Measurements from ENCODE around the gene FBXW8.
A peak's percentile ranks its signal among the peaks of the same experiment; 100 is the strongest.

The FBXW8 gene

DNA sequence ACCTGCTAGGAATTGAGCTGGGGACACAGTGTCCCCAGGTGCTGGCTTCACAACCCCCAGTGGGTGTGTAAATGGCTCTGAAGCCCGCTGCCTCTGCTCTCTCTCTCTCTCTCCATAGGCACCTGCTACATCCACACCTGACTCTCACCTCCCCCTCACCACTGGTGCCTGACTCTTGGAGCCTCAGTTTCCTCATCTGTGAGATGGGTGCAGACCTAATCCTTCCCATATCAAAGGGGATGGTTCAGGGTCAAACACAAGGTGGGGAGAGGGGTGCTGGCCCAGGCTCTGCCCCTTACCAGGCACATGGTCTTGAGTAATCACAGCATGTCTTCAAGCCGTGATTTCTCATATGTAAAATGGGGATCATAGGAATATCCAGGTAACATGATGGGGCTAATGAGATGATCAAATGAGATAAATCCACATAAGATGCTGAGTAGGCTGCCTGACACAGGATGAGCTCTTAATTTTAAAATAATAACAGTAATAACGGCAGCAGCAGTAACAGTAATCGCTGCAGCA, 150.9 kb downstream of the FBXW8 start:
- no peak for DNase-seq

DNA sequence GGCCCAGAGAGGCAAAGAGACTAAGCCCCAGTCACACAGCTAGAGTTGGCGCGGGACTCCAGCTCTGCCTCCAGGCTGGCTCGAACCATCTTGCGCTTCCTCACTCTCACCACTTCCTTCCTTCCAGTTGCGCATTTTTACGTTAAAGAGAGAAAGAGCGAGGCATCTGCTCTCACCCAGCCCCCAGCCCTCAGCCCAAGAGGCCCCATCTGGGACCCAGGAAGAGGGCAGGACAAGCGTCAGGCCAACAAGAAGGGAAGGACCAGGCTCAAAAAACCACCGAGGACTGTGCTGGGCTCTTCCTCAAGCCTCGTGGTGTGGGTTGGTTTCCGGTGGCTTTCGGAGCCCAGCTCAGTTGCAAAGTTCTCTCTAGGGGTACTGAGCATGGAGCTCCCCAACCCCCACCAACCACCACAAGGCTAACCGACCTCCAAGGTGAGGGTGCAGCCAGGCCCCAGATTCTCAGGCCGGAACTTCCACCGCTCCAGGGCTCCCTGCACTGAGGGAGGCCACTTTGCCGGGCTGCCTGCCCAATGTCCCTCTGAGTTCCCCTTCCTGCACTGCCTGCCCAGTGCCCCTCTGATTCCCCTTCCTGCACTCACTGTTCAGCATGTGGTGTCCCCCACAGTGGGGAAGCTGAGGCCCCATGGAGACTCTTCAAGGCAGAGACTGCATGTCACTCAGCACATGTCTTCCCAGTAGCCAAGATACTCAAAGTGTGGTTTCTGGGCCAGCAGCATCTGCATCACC, 152.6 kb downstream of the FBXW8 start:
- DNase-seq = peak; percentile 58

DNA sequence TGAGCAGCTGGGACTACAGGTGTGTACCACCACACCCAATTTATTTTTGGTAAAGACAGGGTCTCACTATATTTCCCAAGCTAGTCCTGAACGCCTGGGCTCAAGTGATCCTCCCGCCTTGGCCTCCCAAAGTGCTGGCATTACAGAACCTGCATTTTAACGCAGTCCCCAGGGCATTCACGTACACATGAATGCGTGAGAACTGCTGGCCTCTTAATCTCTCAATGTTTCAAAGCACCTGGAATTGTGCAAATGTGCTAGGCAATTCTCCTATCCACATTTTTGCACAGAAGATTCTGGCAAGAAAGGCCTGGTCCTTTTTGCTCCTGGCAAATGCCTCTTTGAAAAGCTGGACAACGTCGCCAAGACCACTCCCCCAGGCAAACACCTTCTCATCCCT, 153.3 kb downstream of the FBXW8 start:
- no peak for DNase-seq

DNA sequence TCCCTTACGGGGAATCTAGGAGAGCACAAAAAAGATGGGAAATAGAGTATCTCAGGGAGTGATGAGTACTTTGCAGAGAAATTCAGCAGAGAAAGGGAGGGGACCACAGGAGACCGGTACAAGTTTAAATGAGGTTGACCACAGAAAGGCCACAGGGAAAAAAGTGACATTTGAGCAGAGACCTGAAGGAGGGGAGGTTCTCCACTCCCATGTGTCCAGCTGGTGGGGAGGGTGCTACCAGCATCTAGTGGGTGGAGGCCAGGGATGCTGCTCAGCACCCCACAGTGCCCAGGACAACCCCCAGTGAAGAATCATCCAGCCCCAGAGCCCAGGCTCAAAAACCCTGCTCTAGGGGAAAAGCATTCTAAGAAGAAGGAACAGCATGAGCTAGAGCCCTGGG, 153.8 kb downstream of the FBXW8 start:
- DNase-seq = no peak

DNA sequence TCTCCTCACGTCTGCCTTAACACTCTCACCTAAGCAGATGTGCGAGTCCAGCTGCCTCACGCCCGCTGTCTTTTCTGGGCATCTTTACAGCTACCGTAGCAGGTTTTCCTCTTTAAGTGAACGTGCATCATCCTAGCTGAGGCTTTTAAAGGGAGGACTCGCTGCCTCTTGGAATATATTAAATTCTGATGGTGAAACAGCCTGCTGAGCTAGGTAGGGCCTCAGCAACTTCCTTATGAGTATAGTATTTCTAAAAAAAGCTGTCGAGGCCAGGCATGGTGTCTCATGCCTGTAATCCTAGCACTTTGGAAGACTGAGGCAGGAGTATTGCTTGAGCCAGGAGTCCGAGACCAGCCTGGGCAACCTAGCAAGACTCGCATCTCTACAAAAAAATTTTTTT, 156.3 kb downstream of the FBXW8 start:
- DNase-seq = no peak

DNA sequence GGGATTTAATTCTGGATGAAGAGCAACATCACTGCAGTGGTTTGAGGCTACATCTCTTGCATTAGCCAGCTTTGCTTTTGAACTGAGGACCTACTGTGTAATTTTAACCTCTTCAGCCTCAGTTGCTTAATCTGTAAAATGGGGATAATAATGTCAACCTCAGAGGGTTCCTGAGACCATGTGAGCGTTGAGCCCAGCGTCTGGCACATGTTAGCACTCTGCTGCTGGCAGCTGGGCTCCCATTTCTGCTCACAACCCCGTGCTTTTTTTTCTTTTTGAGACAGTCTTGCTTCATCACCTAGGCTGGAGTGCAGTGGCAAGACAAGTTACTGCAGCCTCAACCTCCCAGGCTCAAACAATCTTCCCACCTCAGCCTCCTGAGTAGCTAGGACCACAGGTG, 156.9 kb downstream of the FBXW8 start:
- DNase-seq = no peak

DNA sequence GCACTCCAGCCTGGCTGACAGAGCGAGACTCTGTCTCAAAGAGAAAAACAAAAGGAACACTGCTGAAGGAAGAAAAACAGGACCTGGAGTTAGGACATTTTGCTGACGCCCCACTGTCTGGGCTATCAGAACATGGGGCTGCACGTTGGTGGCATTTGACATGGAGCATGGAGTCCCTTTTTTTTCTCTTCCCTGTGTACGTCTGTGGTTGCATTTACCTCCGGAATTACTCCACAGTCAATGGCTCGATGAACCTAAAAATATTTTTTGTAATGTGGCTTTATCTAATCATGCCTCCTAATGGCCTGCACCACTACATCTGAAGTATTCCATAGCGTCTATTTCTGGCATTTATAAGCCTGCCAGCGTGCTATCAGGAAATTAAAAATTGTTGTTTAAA, 157.7 kb downstream of the FBXW8 start:
- no peak for DNase-seq

DNA sequence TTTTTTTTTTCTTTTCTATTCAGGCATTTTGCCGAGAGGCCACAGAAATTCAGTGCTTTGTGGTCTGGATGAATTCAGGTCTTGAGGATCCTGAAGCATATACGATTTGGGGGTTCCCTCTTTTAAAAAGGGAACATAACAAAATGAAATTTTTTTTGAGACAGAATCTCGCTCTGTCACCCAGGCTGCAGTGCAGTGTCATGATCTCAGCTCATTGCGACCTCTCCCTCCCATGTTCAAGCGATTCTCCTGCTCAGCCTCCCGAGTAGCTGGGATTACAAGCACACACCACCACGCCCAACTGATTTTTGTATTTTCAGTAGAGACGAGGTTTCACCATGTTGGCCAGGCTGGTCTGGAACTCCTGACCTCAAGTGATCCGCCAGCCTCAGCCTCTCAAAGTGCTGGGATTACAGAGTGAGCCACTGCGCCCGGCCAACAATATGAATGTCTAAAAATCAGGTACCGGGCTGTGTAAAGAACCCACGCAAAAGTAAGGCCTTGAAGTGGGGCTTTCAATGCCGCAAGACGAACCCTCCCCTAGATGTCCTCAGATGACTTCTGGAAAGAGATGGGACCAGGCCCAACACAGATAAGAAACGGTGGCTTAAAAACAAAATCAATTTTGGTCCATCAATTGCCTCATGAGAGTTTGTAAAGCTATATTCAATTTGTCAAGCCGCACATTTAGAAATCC, 158.5 kb downstream of the FBXW8 start:
- no peak for DNase-seq

DNA sequence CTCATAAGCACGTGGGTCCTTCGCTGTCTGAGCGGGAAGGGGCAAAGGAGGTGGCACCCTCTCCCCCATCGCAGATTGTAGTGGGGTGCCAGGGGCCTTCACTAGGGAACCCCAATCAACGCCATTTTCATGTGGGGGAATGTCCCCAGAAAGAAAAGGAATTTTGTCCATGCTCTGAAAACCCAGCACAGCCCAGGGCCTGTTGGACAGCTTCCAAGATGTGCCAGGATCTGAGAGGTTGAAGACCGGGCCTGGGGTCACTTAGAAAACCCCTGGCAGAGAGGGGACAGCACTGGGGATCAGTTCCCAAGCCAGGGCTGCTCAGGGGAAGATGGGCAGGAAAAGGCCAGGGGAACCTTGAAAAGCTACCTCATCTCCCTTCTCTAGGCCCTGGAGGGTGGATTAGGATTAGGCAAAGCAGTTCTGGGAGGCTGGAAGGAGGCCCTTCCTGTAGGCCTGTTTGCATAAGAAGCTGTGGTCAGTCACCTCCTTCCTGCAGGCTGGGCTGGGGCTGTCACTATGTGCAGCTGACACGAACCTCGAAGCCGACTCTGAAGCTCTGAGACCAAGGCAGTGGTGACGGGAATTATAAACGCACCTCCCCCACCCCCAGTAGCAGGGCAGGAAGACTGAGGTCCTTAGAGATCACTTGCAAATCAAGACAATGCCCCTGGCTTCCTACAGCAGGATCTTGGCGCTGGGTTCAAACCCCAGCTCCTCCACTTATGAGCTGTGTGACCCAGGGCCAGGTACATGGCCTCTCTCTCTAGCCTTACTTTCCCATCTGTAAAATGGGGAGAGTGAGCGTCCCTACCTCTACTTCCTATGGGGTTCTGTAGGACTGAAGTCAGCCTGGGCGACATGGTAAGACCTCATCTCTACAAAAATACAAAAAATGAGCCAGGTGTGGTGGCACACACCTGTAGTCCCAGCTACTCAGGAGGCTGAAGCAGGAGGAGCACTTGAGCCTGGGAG, 159.5 kb downstream of the FBXW8 start:
- DNase-seq = no peak

DNA sequence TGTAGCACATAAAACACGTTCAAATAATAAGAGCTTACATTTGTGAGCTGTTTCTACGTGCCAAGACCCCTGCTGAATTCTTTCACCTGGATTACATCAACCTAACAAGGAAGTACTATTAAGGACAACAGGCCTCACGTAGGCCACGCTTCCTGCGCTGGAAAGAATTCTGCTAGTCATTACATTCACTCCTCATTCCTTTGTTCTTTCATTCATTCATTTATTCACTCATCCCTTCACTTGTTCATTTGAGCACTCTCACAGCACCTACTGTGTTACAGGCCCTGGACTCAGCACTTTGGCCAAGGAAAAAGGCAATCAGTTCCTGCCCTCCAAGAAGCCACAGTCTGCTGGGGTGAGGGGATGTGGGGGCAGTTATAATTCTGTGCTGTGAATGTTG, 160.3 kb downstream of the FBXW8 start:
- DNase-seq = no peak

DNA sequence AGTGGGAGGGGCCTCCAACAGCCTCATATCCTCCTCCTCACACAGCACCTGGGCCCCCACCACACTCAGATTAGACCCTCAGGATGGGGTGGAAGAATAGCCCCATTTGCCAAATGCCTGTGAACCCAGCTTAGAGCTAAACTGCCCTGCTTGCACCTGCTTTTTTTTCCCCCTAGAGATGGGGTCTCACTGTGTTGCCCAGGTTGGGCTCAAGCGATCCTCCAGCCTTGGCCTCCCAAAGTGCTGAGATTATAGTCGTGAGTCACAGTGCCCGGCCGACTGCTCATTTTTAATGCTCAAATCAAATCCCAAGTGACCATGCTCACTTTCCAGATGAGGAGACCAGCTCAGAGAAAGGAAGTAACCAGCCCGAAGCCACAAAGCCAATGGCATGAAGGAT, 161.4 kb downstream of the FBXW8 start:
- DNase-seq = no peak

DNA sequence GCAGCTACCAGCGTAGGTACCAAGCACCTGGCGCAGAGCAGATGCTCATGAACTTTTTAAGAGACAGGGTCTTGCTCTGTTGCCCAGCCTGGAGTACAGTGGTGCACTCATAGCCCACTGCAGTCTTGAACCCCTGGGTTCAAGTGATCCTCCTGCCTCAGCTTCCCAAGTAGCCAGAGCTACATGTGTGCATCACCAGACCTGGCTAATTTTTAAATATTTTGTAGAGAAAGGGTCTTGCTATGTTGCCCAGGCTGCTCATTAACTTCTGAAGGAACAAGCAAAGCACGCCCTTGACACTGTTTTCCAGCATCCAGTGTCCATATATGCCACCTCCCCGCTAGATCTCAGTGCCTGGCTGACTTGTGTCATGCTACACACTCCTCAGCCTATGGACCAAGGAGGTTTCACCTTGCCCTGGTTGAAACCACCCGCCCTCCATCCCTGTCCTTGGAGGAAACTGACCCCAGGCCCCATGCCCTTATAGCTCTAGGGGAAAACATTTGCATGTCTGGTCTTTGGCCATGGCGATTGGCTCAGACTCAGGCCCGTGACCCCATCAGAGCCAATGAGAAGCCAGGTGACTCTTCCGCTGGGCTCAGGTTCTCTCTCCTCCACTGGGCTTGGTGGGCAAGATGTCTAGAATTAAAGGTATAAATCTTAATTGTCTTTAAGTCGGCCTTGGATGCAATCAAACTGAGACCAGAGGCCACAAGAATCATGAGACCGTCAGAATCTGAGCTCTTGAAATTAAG, 162.2 kb downstream of the FBXW8 start:
- no peak for DNase-seq

DNA sequence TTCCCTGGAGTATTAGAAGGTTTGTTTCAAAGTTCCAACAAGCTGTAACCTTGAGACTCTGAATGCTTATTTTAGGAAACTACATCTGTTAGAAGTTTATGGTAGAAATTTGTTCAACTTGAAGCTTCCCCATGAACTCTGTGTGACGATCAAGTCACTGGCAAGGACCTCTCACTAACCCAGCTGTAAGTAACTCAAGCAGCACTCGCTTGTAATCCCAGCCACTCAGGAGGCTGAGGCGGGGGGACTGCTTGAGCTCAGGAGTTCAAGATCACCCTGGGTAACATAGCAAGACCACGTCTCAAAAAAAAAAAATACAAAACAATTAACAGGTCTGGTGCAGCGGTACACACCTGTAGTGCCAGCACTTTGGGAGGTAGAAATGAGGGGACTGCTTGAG, 162.9 kb downstream of the FBXW8 start:
- DNase-seq = no peak

DNA sequence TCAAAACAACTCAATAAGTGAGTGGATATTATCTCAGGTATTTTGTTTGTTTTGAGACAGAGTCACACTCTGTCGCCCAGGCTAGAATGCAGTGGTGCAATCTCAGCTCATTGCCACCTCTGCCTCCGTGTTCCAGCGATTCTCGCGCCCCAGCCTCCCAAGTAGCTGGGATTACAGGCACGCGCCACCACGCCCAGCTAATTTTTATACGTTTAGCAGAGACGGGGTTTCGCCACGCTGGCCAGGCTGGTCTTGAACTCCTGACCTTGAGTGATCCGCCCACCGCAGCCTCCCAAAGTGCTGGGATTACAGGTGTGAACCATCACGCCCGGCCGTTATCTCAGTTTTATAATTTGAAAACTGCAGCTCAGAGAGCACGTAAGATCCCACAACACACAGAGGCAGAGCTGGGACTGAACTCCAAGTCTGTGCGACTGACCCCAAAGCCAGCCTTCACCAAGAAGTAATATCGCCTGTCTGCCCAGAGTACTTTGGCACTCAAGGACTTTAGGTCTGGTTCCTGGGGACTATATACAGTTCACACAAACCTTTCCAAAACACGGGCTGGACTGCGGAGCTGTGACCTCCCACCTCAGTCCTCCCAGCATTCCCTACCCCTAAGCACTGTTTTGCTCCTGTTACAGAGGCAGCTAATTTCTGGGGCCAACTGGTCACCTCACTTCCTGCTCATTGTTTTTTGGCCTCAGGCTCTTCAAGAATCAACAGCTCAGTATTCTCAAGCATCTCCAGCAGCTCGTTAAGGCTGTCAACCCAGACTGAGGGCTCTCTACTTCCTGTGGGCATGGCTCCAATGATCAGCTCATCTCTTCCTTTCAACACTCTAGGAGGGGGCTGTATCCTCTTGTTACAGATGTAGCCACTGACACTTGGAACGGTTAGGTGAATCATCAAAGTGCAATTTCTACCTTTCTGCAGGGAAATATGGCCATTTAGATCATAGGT, 165.9 kb downstream of the FBXW8 start:
- no peak for DNase-seq

DNA sequence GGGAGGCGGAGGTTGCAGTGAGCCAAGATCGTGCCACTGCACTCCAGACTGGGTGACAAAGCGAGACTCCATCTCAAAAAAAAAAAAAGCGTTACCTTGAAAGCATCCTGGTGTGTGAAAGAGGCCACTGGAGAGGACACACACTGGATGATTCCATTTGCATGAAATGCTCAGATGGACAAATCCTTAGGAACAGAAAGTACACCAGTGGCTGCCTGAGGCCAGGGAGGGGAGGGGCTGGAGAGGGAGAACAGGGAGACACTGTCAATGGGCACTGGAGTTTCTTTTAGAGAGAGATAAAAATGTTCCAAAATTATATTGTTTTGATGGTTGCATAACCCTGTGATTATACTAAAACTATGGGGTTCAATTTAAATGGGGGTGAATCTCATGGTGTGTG, 168.7 kb downstream of the FBXW8 start:
- DNase-seq = no peak

DNA sequence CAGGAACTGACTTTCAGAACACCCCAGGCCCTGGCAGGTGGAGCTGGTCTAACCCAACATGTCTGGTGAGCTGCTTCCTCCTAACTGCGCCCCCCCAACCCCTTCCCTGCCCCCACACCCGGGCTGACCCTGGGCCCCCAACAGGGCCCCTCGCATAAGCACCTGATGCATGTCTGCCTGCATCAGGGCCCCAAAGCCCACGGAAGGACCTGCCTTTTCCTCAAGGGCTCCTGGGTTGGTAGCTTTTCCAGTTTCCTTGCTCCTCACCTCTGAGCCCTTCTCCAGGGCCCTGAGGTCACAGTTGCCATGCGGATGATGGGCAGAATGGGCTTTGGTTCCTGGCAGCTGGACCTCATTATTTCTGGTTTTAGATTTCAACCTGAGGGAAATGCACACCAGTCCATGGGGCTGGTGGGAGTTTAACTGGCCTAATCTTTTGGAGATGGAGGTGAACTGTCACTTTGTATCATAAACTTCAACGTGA, 170.0 kb downstream of the FBXW8 start:
- DNase-seq = no peak

All from CD4-positive, alpha-beta T cell treated with Interleukin-21 for 1 hour (primary cell).